Skeletal muscle satellite cell (primary cell): ENCODE data around the gene CADPS2.

ENCODE experiments used
- H3K27me3 ChIP-seq: 2 replicates; pipeline ENCODE4 v1.7.0; 2013; ENCODE audit warnings: low read length; ENCODE audit not compliant: control insufficient read depth, insufficient read depth
- H3K36me3 ChIP-seq: 2 replicates; pipeline ENCODE4 v1.7.0; 2013; ENCODE audit warnings: mild to moderate bottlenecking, control low read depth, low read length; ENCODE audit not compliant: insufficient read depth
- H3K4me1 ChIP-seq: 2 replicates; pipeline ENCODE4 v1.7.0; 2013; ENCODE audit warnings: low read length; ENCODE audit not compliant: control insufficient read depth, insufficient read depth
- H3K4me2 ChIP-seq: 2 replicates; pipeline ENCODE4 v1.7.0; 2013; ENCODE audit warnings: mild to moderate bottlenecking, low read length
- H3K4me3 ChIP-seq: 2 replicates; pipeline ENCODE4 v1.7.0; 2013; ENCODE audit warnings: low read length
- H3K9ac ChIP-seq: 2 replicates; pipeline ENCODE4 v1.7.0; 2013; ENCODE audit warnings: mild to moderate bottlenecking, low read depth, low read length, moderate library complexity
- H3K9me3 ChIP-seq: replicated peaks from 2 replicates; pipeline ENCODE4 v1.7.0; 2013; ENCODE audit warnings: mild to moderate bottlenecking, control low read depth, low read length

Gene CADPS2

DNA sequence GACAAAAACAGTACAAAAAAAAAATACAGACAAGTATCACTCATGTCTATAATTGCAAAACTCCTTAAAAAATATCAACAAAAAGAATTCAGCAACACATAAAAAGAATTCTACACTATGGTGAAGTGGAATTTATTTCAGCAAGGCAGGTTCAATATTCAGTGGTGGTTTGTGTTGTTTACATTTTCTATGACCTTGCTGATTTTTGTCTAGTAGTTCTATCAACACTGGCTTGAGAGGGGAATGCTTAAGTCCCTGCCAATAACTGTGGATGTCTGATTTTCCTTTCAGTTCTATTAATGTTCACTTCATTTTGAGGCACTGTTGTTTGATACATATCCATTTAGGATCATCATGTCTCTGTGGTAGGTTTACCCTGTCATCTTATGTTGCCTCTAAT is 58.5 kb downstream of the CADPS2 start:
- no peaks in the 10 kb centered on the region for H3K27me3 ChIP-seq
- no peak overlapping the region for H3K4me2 ChIP-seq
- H3K4me3 ChIP-seq = no peak overlapping the region
- H3K9me3 ChIP-seq = no peaks in the 10 kb centered on the region
- no peaks in the 10 kb centered on the region for H3K36me3 ChIP-seq
- H3K4me1 ChIP-seq = no peaks in the 10 kb centered on the region
- no peak overlapping the region for H3K9ac ChIP-seq

DNA sequence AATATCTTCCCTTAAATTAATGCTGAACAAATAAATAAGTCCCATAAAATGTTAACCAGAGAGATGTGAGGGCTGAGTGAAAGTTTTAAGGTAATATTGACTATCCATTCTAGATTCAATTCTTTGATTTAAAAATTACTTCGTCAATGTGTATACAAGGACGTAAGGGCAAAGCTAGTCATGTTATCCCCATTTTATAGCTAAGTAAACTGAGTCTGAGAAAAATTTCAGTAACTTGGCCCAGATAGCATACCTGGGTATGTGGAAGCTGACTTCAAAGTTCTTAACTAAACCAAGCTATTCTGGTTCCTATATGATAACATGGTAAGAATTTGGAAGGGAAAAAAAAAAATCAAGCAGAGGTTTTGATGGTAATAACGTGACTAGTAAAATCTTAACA is 72.4 kb downstream of the CADPS2 start:
- no peak overlapping the region for H3K4me2 ChIP-seq
- H3K9me3 ChIP-seq = no peaks in the 10 kb centered on the region
- no peaks in the 10 kb centered on the region for H3K27me3 ChIP-seq
- H3K4me1 ChIP-seq = no peaks in the 10 kb centered on the region
- H3K36me3 ChIP-seq = no peaks in the 10 kb centered on the region
- H3K9ac ChIP-seq = no peak overlapping the region
- H3K4me3 ChIP-seq = no peak overlapping the region

DNA sequence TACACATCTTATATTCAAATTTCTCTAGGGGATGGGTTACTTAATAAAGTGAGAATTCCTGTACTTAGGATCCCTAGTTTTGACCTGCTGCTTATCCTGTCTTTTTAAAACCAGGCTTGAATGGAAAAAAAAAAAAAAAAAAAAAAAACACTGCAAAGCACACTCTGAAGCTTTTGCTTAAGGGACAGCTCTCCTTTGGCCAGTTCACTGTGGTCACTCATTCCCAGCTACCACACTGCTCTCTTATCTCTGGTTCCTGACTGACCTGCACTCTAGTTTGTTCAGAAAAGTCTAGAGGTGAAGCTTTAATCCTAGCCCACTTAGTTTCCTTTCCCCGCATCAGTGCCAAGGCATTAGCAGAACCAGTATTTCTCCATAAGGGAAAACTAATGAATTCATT is 82.4 kb downstream of the CADPS2 start:
- Histone ChIP-seq H3K4me1 (peaks cover 3% of the 10 kb centered on the region), H3K4me2 (no peak overlapping the region), H3K9ac (no peak overlapping the region), H3K4me3 (no peak overlapping the region), H3K27me3 (no peaks in the 10 kb centered on the region), H3K36me3 (no peaks in the 10 kb centered on the region), H3K9me3 (no peaks in the 10 kb centered on the region)

DNA sequence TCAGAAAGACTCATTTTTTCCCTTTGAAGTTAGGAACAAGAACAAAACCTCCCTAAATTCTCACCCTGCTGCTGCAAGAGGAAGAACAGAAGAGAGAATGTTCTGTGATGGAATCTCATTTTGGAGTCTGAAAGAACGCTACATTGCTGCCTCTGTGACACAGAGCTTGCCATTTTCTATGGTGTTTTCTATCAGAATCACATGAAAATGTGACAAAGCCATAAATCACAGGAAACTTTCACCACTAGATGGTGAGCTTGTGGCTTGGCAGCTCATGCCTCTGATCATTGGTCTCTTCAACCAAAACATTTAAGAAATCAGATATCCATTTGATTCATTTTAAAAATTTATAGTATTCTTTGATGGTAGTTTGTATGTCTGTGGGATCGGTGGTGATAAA is 82.9 kb downstream of the CADPS2 start:
- H3K9ac ChIP-seq = no peak overlapping the region
- peaks cover 3% of the 10 kb centered on the region for H3K4me1 ChIP-seq
- H3K4me3 ChIP-seq = no peak overlapping the region
- H3K9me3 ChIP-seq = no peaks in the 10 kb centered on the region
- no peaks in the 10 kb centered on the region for H3K27me3 ChIP-seq
- no peaks in the 10 kb centered on the region for H3K36me3 ChIP-seq
- H3K4me2 ChIP-seq = no peak overlapping the region

DNA sequence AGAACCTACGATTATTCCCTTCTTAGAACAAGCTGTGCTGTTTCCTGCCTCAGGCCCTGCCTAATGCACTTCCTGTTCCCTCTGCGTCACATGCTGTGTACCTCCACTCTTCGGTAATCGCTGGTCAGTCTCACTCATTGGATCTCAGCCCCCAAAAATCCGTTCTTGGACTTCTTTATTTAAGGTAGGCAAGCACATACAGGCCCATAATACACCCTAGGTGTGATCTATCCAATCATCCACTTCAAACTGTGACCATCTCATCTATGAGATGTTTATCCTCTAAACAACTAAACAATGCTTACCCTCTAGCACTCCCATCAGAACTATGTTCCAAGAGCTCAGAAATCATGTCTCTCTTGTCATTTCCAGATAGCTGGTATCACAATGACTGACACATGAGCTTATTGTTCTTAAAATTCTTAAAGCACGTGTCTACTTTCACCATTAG is 83.9 kb downstream of the CADPS2 start:
- Histone ChIP-seq H3K4me3 (no peak overlapping the region), H3K4me2 (no peak overlapping the region), H3K9ac (no peak overlapping the region), H3K27me3 (no peaks in the 10 kb centered on the region), H3K9me3 (no peaks in the 10 kb centered on the region), H3K36me3 (no peaks in the 10 kb centered on the region), H3K4me1 (peaks cover 3% of the 10 kb centered on the region)

DNA sequence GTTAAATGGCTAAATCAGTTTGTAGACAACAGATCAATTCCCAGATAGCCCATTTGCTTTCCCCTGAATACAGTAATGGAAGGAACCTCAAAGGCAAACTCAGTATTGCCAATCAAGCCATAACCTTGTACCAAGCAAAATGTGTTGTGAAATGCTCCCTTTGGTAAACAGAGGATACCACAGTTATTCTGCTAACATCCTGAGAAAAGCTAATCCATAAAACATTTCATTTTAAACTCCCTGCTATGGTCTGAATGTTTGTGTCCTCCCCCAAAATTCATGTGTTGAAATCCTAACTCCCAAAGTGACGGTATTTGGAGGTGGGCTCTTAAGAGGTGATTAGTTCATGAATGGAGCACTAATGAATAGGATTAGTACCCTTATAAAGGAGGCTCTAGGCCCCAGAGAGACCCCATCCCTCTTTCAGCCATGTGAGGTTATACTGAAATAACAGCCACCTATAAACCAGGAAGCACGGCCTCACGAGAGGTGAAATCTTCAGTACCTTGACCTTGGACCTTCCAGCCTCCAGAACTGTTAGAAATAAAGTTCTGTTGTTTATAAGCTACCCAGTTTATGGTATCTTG is 94.2 kb downstream of the CADPS2 start:
- Histone ChIP-seq H3K9me3 (no peaks in the 10 kb centered on the region), H3K4me2 (no peak overlapping the region), H3K36me3 (no peaks in the 10 kb centered on the region), H3K27me3 (no peaks in the 10 kb centered on the region), H3K9ac (no peak overlapping the region), H3K4me1 (no peaks in the 10 kb centered on the region), H3K4me3 (no peak overlapping the region)

DNA sequence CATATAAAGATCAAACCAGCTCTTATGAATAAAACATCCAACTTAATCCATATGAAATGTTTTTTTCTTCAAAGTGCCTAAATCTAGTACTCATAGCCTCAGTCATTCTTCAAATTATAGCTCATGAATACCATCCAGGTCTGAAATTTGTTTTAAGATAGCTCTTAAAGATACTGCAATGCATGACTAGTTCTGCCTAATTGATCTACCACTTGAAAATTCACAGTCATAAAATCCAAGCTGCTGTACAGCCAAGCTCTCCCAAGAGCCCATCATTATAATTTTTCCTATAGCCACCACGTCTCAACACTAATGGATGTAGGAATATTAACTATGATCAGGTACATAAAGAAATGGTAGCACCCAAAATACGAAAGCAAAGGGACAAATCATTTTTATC is 95.7 kb downstream of the CADPS2 start:
- no peaks in the 10 kb centered on the region for H3K36me3 ChIP-seq
- H3K9me3 ChIP-seq = no peaks in the 10 kb centered on the region
- no peak overlapping the region for H3K9ac ChIP-seq
- no peak overlapping the region for H3K4me2 ChIP-seq
- H3K4me3 ChIP-seq = no peak overlapping the region
- H3K4me1 ChIP-seq = no peaks in the 10 kb centered on the region
- H3K27me3 ChIP-seq = no peaks in the 10 kb centered on the region

DNA sequence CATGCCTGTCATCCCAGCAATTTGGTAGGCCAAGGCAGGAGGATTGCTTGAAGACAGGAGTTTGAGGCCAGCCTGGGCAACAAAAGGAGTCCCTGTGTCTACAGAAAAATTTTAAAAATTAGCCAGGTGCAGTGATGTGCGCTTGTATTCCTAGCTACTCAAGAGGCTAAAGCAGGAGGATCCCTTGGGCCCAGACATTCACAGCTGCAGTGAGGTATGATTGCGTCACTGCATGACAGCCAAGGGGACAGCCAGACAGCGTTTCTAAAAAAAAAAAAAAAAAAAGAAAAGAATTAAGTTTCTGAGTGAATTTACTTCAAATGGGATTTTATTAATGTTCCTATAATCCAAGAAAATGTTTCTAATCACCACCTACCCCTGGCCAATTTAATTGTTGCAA is 96.1 kb downstream of the CADPS2 start:
- no peak overlapping the region for H3K4me3 ChIP-seq
- H3K36me3 ChIP-seq = no peaks in the 10 kb centered on the region
- no peaks in the 10 kb centered on the region for H3K9me3 ChIP-seq
- no peaks in the 10 kb centered on the region for H3K4me1 ChIP-seq
- H3K27me3 ChIP-seq = no peaks in the 10 kb centered on the region
- no peak overlapping the region for H3K4me2 ChIP-seq
- H3K9ac ChIP-seq = no peak overlapping the region

DNA sequence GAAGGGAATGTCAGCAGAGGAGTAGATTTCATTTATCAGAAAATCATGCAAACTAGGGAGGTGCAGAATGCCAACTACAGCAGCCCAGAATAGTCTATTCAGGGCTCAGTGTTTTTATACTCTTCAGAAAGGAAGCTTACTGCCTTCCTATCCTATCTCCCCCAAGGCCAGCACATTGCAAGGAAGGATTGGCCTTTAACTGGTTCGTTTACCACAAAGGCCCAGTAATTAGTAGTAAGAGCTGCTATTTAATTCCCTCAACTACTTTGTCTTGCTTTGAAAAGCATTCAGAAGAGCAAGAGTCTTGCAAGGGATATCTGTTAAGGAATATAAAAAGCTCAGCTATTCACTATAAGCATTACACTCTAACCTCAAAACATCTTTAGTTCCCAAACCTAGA is 97.1 kb downstream of the CADPS2 start:
- Histone ChIP-seq H3K9ac (no peak overlapping the region), H3K9me3 (no peaks in the 10 kb centered on the region), H3K4me2 (no peak overlapping the region), H3K4me1 (no peaks in the 10 kb centered on the region), H3K36me3 (no peaks in the 10 kb centered on the region), H3K27me3 (no peaks in the 10 kb centered on the region), H3K4me3 (no peak overlapping the region)

DNA sequence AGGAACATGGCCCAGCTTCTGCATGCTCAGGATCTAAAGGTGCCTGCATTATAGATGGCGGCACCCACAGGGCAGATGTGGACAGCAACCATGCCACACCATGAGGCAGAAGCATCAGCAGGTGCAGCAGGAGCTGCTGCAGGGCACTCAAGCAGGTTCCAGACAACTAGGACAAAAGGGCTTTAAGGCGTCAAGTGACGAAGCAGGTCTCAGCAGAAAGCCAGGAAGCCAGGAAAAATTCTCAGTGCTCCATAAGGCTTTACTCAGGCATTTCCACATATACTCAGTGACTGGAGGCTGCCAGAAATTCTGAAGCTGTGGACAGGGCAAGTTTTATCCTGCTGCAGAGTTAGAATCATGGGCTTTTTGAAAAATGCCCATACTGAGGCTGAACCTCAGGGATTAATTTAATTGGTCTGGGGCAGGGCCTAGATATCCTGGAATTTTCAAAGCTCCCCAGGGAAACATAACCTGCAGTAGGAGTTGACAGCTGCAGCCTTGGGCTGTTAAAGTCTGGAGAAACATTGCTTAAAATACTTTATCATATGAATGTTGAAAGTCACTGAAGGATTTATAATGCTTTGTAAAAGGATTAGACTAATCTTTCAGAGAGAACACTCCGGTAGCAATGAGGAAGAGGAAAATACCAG is 115.4 kb downstream of the CADPS2 start:
- H3K4me3 ChIP-seq = no peak overlapping the region
- no peak overlapping the region for H3K4me2 ChIP-seq
- no peaks in the 10 kb centered on the region for H3K36me3 ChIP-seq
- no peaks in the 10 kb centered on the region for H3K9me3 ChIP-seq
- H3K9ac ChIP-seq = no peak overlapping the region
- H3K4me1 ChIP-seq = peaks cover 3% of the 10 kb centered on the region
- no peaks in the 10 kb centered on the region for H3K27me3 ChIP-seq

DNA sequence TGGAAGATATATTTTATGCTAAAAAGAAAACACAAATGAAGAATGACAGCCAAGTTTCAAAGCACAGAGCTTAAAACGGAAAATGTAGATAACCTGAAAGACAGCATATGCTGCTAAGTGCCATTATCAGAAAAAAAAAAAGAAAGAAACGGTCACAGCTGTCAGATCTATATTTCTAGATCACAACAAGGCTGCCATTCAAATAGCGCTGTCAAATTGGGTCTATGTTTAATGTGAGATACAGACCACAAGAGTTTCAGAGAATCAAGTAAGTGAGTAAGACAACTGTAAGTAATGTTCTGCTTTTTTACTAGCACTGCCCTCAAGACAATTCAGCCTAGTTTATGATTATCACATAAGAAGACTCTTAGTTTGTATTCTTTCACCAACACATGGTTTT is 117.4 kb downstream of the CADPS2 start:
- H3K4me2 ChIP-seq = no peak overlapping the region
- no peak overlapping the region for H3K9ac ChIP-seq
- no peaks in the 10 kb centered on the region for H3K9me3 ChIP-seq
- H3K4me1 ChIP-seq = peaks cover 3% of the 10 kb centered on the region
- H3K36me3 ChIP-seq = no peaks in the 10 kb centered on the region
- no peak overlapping the region for H3K4me3 ChIP-seq
- no peaks in the 10 kb centered on the region for H3K27me3 ChIP-seq

DNA sequence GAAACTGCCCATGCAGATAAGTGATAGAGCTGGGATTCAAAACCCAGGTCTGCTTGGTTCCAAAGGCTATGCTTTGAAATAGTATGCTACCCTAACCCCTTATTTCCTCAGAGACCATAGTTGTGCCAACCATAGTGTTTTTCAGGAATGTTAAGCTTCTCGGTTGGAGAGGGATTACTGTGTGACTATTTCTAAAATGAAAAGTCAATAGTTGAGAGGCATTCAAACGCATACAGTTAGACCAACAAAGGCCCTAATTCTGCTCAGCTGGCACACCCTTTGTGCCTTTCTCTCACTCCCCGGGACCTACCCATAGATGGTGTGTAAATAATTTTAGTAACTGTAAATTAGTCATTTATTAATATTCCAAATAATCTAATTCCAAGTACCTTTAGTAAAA is 118.9 kb downstream of the CADPS2 start:
- Histone ChIP-seq H3K9ac (no peak overlapping the region), H3K4me3 (no peak overlapping the region), H3K4me2 (no peak overlapping the region), H3K9me3 (no peaks in the 10 kb centered on the region), H3K4me1 (peaks cover 3% of the 10 kb centered on the region), H3K36me3 (no peaks in the 10 kb centered on the region), H3K27me3 (no peaks in the 10 kb centered on the region)
